HT-29 (cell line): ENCODE results near the gene LRRC46. TPM values are rescaled to one million over a fixed set of nuclear protein-coding genes. Genes with fewer than 3 reads are reported as not detected.

Experiments used
- DNase-seq: peaks from one replicate; pipeline ENCODE4 v3.0.0-alpha.2; 2015; ENCODE audit warnings: low spot score
- total RNA-seq: library from RNA; depleted of rRNA; stranded (reverse); fragments of >200 nt; shearing (Covaris generic); gene quantifications from 2 replicates; pipeline ENCODE4 v1.2.3, GENCODE V29; 2014; rRNA removed

LRRC46 gene
- total RNA-seq, 1 experiment from 2014 or later = 0.10 TPM

- no peak for DNase-seq
Measured at GRCh38 chr17:47875011-47875985, 43.8 kb downstream of the LRRC46 start.

- no peak for DNase-seq
Measured at GRCh38 chr17:47877368-47878034, 46.0 kb downstream of the LRRC46 start.

GRCh38 chr17:47878203-47879027 lies 46.9 kb downstream of the LRRC46 start:
- no peak for DNase-seq

- no peak for DNase-seq
Measured at GRCh38 chr17:47879028-47879585, 47.6 kb downstream of the LRRC46 start.

- DNase-seq = no peak
Measured at GRCh38 chr17:47879776-47880454, 48.4 kb downstream of the LRRC46 start.

GRCh38 chr17:47882247-47882646 lies 50.8 kb downstream of the LRRC46 start:
- DNase-seq = peak; percentile 92

- no peak for DNase-seq
Measured at GRCh38 chr17:47882695-47883588, 51.5 kb downstream of the LRRC46 start.

GRCh38 chr17:47883589-47884426 lies 52.3 kb downstream of the LRRC46 start:
- DNase-seq = peak; percentile 79

- DNase-seq = no peak
Measured at GRCh38 chr17:47884427-47884740, 52.9 kb downstream of the LRRC46 start.

GRCh38 chr17:47884905-47885730 lies 53.6 kb downstream of the LRRC46 start:
- DNase-seq = peak; percentile 74

Other genes with a start within 250 kb of the LRRC46 start
- 219 and 232 TPM in 2 replicates for gene KPNB1, start 181.8 kb upstream of the LRRC46 start, total RNA-seq
- gene TBKBP1, start 137.5 kb upstream of the LRRC46 start, total RNA-seq = 0.18 and 0.20 TPM in 2 replicates
- not detected in 2 replicates for gene TBX21, start 98.4 kb upstream of the LRRC46 start, total RNA-seq
- 18.7 and 21.6 TPM in 2 replicates for gene OSBPL7, start 9.9 kb upstream of the LRRC46 start, total RNA-seq
- 47.6 and 52.9 TPM in 2 replicates for gene MRPL10, start 129 bp upstream of the LRRC46 start, total RNA-seq
- gene SCRN2, start 9.6 kb downstream of the LRRC46 start, total RNA-seq = 27.3 and 29.2 TPM in 2 replicates
- gene SP6, start 19.5 kb downstream of the LRRC46 start, total RNA-seq = 11.2 and 12.5 TPM in 2 replicates
- gene SP2, start 64.6 kb downstream of the LRRC46 start, total RNA-seq = 6.5 and 7.9 TPM in 2 replicates
- 26.4 and 28.4 TPM in 2 replicates for gene PNPO, start 109.9 kb downstream of the LRRC46 start, total RNA-seq
- 54.3 and 59.6 TPM in 2 replicates for gene PRR15L, start 126.2 kb downstream of the LRRC46 start, total RNA-seq
- gene CDK5RAP3, start 139.4 kb downstream of the LRRC46 start, total RNA-seq = 132 and 142 TPM in 2 replicates
- 0.89 and 4.2 TPM in 2 replicates for gene COPZ2, start 206.1 kb downstream of the LRRC46 start, total RNA-seq
- 38.1 and 39.5 TPM in 2 replicates for gene NFE2L1, start 216.7 kb downstream of the LRRC46 start, total RNA-seq